ENCODE measurements around the gene TOX3. TPM values are rescaled to one million over a fixed set of nuclear protein-coding genes. Genes with fewer than 3 reads are reported as not detected.

The TOX3 gene
- total and polyA plus RNA-seq, 2 donors (not counting 3 experiments of a cell fraction or from before 2014, with no cell fraction given): not detected

DNA sequence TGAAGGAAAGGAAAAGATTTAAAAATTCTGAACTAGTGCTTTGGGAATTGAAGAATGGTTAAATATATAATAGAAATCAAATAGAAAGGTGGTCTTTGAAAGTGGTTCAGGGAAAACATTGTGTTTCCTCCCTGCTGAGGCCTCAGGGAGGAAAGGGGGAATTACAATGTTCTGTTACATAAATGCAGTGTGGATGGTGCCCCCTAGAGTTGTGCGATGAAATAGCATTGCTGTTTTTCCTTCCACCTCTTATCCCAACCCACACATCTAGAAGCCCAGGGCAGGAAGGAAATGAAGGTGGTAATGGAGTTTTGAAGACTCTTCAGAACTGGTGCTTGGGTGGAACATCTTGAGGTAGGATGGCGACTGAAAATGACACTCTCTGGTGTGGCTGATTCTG, 6.4 kb upstream of the TOX3 start:
- Histone ChIP-seq H3K79me2 (ENCODE audit: control insufficient read depth, insufficient read depth, low read length) (no peaks in the 10 kb centered on the region), H3K9me3 (replicated peaks; ENCODE audit: control insufficient read depth, insufficient read depth, low read length) (no peaks in the 10 kb centered on the region), H3K4me2 (ENCODE audit: insufficient read depth, low read length) (no peak overlapping the region), H2AFZ (ENCODE audit: low read depth, low read length) (no peak overlapping the region), H3K4me1 (ENCODE audit: control insufficient read depth, extremely low read depth, insufficient read depth, low read length) (no peaks in the 10 kb centered on the region), H3K27ac (ENCODE audit: insufficient read depth, low read depth, low read length) (no peak overlapping the region), H3K9ac (replicated peaks; ENCODE audit: extremely low read depth, insufficient read depth, low read length) (no peak overlapping the region), H3K36me3 (ENCODE audit: control insufficient read depth in 2 of 2, extremely low read depth in 1 of 2, insufficient read depth in 2 of 2, low read length in 2 of 2) (no peaks in the 10 kb centered on the region), H3K9me1 (replicated peaks; ENCODE audit: control insufficient read depth, extremely low read depth, insufficient read depth, low read length) (no peaks in the 10 kb centered on the region), H4K20me1 (replicated peaks; ENCODE audit: control insufficient read depth, extremely low read depth, insufficient read depth, low read length) (no peaks in the 10 kb centered on the region), H3K4me3 (replicated peaks in 1 of 3; ENCODE audit: insufficient read depth in 1 of 3, low read depth in 1 of 3, low read length in 3 of 3) (no peak overlapping the region), H3K27me3 (ENCODE audit: control insufficient read depth in 2 of 2, insufficient read depth in 2 of 2, low read length in 2 of 2) (peaks cover 0 to 2% of the 10 kb centered on the region in 2 experiments)
- intact Hi-C loops (cut with micrococcal nuclease): no loop called here
- CTCF ChIA-PET: no interaction called here
- BruUV-seq (replicated peaks): no TSS peak
- no peak for DNase-seq (ENCODE audit: low read depth, low spot score)
- dilution Hi-C loops (cut with MboI; ENCODE audit: extremely low pct_ligation_motif_present, low sequenced_read_pairs): no loop called here
- no peak for FAIRE-seq
- TF ChIP-seq POLR2A (IDR thresholded peaks at IDR 0.05; ENCODE audit: low read depth, low read length) (no peak), POLR2AphosphoS5 (IDR thresholded peaks at IDR 0.05; ENCODE audit: insufficient read depth, low read depth, low read length) (no peak), EZH2 (IDR thresholded peaks at IDR 0.05; ENCODE audit: borderline replicate concordance, low read depth, low read length, severe bottlenecking) (no peak), FOS (IDR thresholded peaks at IDR 0.05; ENCODE audit: borderline replicate concordance, insufficient read depth, low read length) (no peak), MYC (IDR thresholded peaks at IDR 0.05; ENCODE audit: low read depth, low read length) (no peak)
- TF ChIP-seq, protein P1, sequence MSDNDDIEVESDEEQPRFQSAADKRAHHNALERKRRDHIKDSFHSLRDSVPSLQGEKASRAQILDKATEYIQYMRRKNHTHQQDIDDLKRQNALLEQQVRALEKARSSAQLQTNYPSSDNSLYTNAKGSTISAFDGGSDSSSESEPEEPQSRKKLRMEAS (IDR thresholded peaks at IDR 0.05; ENCODE audit: insufficient read depth, insufficient read length): no peak
- TF ChIP-seq, protein P2, sequence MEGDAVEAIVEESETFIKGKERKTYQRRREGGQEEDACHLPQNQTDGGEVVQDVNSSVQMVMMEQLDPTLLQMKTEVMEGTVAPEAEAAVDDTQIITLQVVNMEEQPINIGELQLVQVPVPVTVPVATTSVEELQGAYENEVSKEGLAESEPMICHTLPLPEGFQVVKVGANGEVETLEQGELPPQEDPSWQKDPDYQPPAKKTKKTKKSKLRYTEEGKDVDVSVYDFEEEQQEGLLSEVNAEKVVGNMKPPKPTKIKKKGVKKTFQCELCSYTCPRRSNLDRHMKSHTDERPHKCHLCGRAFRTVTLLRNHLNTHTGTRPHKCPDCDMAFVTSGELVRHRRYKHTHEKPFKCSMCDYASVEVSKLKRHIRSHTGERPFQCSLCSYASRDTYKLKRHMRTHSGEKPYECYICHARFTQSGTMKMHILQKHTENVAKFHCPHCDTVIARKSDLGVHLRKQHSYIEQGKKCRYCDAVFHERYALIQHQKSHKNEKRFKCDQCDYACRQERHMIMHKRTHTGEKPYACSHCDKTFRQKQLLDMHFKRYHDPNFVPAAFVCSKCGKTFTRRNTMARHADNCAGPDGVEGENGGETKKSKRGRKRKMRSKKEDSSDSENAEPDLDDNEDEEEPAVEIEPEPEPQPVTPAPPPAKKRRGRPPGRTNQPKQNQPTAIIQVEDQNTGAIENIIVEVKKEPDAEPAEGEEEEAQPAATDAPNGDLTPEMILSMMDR (IDR thresholded peaks at IDR 0.05; ENCODE audit: extremely low read depth in 1 of 2, insufficient read depth in 1 of 2, low read depth in 1 of 2, low read length in 2 of 2): no peak
- POLR2A ChIA-PET: no interaction called here
